ENCODE results near the gene IKBKE.

IKBKE gene

DNA sequence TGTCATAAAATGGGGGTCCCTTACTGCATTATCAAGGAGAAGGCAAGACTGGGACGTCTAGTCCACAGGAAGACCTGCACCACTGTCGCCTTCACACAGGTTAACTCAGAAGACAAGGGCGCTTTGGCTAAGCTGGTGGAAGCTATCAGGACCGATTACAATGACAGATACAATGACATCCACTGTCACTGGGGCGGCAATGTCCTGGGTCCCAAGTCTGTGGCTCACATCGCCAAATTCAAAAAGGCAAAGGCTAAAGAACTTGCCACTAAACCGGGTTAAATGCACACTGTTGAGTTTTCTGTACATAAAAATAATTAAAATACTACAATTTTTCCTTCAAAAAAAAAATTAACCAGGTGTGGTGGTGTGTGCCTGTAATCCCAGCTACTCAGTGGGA is 59.1 kb downstream of the IKBKE start:
- TF ChIP-seq, protein P1, sequence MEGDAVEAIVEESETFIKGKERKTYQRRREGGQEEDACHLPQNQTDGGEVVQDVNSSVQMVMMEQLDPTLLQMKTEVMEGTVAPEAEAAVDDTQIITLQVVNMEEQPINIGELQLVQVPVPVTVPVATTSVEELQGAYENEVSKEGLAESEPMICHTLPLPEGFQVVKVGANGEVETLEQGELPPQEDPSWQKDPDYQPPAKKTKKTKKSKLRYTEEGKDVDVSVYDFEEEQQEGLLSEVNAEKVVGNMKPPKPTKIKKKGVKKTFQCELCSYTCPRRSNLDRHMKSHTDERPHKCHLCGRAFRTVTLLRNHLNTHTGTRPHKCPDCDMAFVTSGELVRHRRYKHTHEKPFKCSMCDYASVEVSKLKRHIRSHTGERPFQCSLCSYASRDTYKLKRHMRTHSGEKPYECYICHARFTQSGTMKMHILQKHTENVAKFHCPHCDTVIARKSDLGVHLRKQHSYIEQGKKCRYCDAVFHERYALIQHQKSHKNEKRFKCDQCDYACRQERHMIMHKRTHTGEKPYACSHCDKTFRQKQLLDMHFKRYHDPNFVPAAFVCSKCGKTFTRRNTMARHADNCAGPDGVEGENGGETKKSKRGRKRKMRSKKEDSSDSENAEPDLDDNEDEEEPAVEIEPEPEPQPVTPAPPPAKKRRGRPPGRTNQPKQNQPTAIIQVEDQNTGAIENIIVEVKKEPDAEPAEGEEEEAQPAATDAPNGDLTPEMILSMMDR (conservative IDR thresholded peaks at IDR 0.05): no peak
- no peak for TF ChIP-seq ZFX (IDR thresholded peaks at IDR 0.05)
- no peak overlapping the region for H3K27ac ChIP-seq

DNA sequence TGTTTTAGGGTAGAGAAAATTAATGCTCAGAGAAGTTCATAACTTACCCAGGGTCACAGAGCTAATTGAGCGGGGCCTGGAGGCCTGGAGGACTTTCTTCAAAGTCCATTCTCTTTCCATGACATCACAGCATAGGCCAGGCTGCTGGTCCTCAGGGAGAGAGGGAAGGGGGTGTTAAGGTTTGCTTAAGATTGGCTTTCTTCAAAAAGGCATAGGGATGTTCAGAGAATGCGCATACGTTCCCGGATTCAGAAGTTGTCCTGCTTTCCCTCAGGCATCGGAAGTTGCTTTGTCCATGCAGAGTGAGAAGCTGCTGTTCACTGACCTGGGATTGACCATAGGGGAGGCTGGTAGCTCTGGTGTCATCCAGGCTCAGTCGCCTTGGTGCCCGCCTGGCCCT is 62.1 kb downstream of the IKBKE start:
- no peak overlapping the region for H3K27ac ChIP-seq
- no peak for TF ChIP-seq ZFX (IDR thresholded peaks at IDR 0.05)
- TF ChIP-seq, protein P1 (conservative IDR thresholded peaks at IDR 0.05): no peak

DNA sequence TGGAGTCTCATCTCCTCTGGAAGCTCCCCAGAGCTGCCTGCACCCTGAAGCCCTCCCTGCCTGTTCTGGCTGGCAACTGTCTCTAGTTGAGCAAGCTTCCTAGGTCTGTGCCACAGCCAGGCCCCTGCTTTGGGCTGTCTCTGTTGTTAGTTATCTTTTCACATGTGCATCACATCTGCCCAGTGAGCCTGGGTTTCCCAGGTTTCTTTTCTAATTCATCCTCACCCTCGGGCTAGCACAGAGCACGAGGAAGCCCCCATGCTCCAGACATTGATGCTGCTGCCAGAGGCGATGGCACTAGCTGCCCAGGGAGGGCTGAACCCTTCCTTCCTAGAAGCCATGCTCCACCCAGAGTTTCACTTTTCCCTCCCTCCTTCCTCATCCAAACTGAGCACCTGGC is 64.3 kb downstream of the IKBKE start:
- H3K27ac ChIP-seq: no peak overlapping the region
- TF ChIP-seq, protein P1 (conservative IDR thresholded peaks at IDR 0.05): no peak
- no peak for TF ChIP-seq ZFX (IDR thresholded peaks at IDR 0.05)

DNA sequence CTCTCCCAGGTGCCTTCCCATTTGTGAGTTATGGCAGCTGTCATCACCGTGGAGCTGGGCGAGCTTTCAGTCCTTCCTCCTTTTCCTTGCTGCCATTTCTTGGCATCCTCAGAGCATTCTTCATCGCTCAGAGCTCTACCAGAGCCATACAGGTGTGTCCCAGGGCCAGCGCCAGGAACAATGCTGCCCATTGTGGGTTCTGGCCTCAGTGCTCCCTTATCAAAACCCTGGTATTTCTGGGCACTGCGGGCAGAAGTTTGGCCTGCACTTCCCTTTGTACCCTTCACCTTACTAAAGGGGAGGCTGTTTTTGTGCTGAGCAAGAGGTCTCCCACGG is 65.5 kb downstream of the IKBKE start:
- H3K27ac ChIP-seq: no peak overlapping the region
- TF ChIP-seq, protein P1 (conservative IDR thresholded peaks at IDR 0.05): no peak
- TF ChIP-seq ZFX (IDR thresholded peaks at IDR 0.05): no peak

DNA sequence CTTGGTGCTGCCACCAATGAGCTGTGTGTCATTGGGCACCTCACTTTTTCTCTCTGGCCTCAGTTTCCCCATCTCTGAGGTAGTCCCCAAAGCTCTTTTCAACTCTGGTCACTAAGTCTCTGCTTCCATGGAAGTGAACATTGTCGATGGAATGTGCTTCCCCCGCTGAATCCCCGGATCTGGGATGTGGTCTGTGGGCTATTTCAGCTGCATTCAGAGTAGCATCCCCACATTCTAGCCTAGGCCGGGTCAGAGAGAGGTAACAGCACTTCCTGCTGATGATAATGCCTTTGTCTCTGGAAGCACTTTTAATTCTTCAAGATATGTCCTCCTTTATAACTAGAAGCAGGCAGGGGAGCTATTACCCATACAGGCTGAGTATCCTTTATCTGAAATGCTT is 66.9 kb downstream of the IKBKE start:
- no peak for TF ChIP-seq ZFX (IDR thresholded peaks at IDR 0.05)
- TF ChIP-seq, protein P1 (conservative IDR thresholded peaks at IDR 0.05): no peak
- no peak overlapping the region for H3K27ac ChIP-seq

DNA sequence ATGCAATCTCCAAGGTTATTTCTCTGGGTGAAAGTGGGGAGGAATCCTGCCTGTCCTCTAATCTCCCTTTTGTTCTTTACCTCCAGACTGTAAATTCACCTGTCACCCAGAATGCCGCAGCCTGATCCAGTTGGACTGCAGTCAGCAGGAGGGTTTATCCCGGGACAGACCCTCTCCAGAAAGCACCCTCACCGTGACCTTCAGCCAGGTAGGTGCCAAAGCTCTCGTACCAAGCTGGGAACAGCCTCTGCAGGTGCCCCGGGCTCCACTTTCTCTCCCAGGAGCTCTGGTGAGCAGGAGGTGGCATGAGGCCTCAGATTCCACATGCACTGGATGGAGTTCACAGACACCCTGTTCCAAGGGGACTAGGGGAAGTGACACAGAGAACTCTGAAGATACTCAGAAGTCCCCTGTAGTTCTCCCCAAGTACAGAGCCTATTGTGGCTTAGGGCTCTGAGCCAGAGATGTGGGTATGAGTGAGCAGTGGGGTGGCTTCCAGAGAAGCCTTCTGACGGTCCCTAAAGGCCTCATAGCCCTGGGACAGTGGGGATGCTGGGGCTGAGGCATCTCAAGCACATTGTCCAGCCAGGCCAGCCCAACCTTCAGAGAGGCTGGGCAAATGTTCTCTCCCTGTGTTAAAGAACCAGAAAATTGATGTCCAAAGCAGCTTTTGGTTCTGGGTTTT is 68.0 kb downstream of the IKBKE start:
- TF ChIP-seq, protein P1 (conservative IDR thresholded peaks at IDR 0.05): no peak
- TF ChIP-seq ZFX (IDR thresholded peaks at IDR 0.05): no peak
- H3K27ac ChIP-seq: peak overlapping the region; percentile 6; the same call in 1 of the 2 replicates

DNA sequence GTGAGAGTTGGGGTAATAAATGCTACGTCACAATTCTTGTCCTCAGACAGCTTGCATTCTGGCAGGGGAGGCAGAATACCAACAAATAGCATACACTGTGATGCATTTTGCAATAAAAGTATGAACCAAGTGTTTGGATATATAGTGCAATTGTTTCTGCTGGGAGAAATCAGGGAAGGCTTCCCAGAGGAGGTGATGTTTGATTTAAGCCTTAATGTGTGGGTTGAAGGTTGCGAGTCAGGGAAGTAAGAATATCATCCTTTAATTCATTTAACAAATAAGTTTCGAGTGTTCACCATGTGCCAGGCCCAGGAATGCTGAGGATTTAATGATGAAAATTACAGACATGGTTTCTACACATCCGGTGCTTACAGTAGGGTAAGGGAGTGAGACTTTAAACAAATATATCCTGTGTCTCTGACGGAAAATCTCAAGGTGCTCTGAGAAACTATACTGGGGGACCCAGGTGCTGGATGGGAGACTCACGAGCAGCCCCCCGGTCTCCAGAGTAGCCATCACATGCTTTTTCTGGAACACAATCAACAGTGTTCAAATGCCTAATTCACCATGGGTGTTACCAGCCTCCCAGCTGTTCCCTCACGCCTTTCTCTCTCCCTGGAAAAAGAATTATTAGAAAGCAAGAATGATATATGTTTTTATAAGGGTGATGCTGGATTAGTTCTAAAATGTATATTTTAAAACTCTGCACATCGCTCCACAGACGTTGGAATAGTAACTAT is 68.8 kb downstream of the IKBKE start:
- no peak for TF ChIP-seq ZFX (IDR thresholded peaks at IDR 0.05)
- TF ChIP-seq, protein P1 (conservative IDR thresholded peaks at IDR 0.05): no peak
- peak overlapping the region; percentile 91; the same call in 1 of the 2 replicates for H3K27ac ChIP-seq
